ENCODE results near the gene KIF5C.

The KIF5C gene

DNA sequence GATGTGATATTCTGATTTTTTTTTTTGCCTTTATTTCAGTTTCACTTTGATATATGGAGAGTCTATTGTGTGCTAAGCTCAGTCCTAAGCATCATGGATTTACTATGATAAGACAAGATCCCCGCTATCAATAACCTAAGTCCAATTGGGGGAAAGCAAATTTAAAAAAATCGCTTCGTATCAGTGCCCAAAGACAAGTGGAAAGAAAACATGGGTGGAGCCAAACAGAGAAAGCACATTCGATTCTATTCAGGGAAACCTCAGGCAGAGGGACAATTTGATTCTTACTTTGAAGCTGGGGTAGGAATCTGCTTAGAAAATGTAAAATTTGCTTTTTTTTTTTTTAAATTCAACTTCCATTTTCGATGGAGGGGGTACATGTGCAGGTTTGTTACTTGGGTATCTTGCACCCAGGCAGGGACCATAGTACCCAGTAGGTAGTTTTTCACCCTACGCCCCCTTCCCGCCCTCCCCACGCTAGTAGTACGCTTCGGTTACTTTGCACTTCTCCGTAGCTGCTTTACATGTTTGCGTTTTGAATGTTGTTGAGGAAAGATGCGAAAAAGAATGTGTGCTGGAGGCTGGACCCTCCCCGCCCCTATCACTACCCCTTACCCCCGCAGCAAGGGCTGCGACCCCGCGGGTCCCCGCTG lies 12.4 kb downstream of the KIF5C start:
- DNase-seq (ENCODE audit: low read depth in 2 of 2), result no peak

DNA sequence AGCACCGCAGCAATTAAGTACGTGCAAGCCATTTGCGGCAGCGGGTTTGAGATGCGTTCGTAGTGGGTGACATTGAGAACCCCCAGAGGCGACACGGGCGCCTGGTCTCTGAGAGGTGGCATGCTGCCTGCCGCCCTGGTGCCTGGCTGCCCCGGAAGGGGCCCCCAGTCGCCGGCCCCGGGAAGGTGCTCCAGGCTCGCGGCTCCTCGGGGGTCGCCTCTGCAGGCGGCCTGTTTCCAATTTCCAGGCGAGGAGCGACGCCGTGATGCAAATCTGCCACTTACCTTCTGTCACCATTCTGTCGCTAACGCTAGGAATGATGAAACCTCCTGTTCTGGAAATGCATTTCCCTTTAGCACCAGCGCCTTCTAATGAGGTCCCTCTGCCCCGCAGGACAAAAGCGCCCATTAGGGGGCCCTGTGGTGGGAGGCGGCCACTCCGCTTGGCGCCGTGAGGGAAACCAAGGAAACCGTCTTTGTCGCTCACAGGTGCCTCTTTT lies 13.0 kb downstream of the KIF5C start:
- DNase-seq (ENCODE audit: low read depth in 2 of 2), result no peak

DNA sequence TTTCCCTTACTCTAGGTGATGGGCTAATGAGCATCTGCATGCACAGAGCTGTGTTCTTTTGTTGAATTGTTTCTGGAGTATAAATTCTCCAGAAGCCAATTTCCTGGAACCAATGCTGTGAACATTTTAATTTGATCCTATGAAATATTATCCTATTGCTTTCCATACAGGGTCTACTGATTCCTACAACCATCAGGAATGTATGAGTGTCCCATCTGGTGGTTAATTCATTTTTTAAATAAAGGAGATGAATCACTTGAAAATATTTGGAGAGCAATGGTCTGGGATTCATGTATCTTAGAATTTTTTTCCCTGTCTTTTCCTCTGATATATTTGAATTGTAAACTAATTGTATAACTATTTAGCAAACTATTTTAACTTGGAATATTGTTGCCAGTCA lies 14.0 kb downstream of the KIF5C start:
- no peak for DNase-seq (ENCODE audit: low read depth in 2 of 2)

DNA sequence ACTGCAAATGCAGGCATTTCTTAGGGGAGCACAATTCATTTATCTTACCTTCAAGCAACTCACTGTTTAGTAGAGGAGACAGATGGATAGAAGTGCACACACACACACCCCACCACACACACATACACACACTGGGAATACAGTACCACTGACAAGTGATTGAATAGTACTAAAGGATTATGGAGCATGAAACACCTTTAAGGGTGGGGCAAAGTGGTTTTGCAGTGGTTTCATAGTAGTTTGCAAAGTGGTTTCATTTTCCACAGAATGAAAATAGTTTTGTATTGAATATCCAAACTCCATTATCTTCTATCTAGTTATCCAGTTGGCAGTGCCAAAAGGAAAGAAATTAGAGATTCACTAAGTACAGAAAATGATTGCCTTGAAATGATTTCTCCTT lies 18.9 kb downstream of the KIF5C start:
- DNase-seq (ENCODE audit: low read depth in 2 of 2), result no peak

DNA sequence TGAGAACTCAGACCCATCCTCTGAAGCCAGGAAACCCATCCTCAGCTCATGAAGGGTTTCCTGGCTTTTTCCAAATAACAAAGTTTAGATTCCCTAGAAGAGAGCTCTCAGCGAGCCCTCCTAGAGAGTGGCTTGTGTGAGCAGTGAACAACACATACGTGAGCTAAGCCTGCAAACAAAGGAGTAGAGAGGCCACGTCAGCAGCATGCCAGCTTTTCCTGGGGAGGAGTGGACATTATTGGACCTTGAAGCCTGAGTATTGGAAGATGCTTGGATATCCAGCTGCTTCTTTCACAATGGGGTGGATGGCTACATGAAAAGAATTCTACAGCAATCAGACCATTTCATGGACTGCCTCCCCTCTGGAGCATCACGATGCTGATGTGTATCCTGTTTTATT lies 21.1 kb downstream of the KIF5C start:
- DNase-seq (ENCODE audit: low read depth in 2 of 2), result no peak

DNA sequence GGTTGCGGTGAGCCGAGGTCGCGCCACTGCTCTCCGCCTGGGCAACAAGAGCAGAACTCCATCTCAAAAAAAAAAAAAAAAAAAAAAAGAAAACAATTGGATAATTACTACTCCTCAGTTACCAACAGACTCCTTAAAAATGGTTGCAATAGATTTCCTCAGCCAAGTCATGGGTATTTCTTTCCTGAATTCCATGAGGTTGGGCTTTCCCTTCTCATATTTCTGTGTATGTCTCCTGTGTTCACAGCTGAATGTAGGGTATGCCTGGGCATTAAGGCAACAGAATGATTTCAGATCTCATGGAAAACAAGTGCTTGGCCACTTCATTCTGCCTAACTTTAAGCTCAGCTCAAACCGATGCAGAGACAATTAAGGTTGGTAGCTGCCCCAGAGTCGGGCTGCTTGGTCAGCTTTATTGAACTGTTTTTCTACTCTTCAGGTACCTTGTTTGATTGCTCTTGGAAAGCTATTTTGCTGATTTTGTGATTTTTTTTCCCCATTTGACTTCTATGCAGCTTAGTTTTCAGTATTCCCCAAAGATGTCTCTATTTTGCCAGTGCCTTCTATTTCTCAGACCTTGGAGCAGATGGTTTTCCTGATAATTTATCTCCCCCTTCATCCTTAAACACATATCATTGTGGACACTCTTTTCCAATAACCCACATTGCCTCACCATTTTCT lies 24.8 kb downstream of the KIF5C start:
- no peak for DNase-seq (ENCODE audit: low read depth in 2 of 2)

DNA sequence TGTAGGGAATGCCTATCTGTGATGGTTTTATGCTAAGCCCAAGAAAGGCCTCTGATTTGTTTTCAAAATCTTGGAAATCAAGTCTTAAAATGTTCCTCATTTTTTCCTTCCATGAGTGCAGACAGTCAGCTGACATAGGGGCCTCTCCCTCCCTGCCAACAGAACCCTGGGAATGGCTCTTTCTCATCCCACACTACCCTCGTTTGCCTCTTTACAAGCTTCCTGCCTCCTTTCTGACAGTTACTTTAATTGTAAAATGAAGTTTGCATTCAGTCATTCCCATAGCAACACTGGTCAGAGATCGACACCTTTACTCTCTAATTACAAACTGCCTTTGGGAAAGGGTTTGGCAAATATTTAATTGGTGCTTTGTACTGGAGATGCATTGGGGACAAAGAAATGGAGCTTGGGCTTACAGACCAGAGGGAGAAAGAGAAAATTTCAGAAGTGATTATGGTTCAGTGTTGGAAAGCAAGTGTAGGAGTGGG lies 25.4 kb downstream of the KIF5C start:
- DNase-seq (ENCODE audit: low read depth in 2 of 2), result no peak

DNA sequence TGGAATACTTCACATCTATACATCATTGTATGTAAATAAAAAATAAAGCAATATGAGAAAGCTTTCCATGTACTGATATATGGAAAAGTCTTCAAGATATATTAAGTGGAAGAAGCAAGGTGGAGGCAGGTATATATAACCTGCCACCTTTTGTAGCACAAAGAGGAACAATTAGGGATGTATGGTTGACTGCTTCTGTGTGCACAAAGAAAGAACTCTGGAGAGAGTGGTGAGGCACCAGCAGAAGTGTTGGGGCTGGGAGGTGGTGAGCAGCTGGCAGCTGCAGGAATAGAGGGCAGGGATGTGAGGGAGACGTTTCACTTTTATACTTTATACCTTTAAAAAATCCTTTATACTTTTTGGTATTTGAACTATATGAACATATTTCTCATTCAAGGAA lies 26.1 kb downstream of the KIF5C start:
- DNase-seq (ENCODE audit: low read depth in 2 of 2), result no peak

DNA sequence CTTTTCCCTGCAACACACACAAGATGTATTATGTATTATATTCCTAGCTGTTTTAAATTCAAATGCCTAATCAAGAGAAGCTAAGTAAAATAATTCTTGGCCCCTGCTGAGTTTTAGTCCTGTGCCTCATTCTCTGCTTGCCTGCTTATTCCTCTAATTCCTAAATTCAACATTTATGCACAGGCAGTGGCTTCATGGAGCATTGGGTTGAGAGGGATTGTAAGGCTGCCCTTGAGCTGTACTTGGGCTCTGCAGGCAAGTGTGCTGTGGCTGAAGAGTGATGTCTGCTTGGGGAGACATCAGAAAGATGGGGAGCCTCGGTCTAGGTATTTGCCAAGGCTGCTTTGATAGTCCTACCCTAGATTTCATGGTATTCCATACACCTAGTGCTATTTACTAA lies 27.8 kb downstream of the KIF5C start:
- no peak for DNase-seq (ENCODE audit: low read depth in 2 of 2)

DNA sequence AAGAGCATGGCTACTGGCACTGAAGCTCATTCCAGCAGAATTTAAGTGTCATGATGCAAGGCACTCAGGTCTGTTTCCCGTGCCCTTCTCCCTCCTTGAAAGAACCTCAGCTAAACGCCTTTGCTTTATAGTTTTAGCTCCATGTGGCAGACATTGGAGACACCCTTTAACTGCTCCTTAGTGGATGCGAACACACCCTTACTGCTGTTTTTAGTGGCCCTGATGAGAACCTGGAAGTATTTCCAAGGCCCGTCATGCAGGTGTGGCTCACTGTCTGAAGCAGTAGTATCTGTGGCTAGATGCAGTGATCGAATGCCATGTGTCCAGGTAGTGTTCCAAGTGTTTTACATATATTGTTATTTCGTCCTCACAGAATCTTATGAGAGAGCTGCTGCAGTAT lies 28.3 kb downstream of the KIF5C start:
- DNase-seq (ENCODE audit: low read depth in 2 of 2), result no peak

DNA sequence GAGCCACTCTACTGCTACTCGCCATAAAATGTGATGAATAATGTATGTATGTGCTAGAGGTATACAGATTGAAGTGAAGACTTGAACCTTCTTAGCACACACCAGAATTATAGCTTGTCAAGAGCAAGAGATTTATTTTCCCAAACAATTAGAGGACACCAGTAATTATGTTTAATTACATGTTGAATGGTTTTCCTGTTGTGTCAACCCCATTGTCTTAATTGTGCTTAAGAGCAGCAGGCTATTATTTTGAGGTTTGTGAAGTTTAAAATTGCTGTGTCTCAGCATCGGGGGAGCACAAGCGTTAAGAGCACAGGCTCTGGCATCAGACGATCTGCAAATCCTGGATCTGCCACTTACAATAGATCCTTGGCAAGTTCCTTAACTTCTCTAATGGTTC lies 29.0 kb downstream of the KIF5C start:
- DNase-seq (ENCODE audit: low read depth in 2 of 2), result no peak

DNA sequence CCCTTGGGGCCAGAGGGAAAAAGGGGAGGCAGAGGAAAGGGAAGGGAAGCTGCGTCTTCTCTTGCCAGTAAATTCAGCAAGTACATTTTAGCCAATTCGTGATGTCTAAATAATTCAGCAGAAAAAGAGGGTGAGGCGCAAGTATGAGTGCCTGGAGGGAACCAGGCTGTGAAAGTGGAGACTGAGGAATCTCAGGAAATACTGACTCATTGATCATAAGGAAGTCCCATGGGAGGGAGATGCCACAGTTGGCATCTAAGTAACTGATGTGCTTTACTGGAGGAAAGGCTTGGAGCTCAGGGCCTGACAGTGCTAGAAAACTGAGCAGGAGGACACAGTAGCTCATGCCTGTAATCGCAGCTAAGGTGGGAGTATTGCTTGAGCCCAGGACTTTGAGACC lies 31.1 kb downstream of the KIF5C start:
- DNase-seq (ENCODE audit: low read depth in 2 of 2), result no peak

DNA sequence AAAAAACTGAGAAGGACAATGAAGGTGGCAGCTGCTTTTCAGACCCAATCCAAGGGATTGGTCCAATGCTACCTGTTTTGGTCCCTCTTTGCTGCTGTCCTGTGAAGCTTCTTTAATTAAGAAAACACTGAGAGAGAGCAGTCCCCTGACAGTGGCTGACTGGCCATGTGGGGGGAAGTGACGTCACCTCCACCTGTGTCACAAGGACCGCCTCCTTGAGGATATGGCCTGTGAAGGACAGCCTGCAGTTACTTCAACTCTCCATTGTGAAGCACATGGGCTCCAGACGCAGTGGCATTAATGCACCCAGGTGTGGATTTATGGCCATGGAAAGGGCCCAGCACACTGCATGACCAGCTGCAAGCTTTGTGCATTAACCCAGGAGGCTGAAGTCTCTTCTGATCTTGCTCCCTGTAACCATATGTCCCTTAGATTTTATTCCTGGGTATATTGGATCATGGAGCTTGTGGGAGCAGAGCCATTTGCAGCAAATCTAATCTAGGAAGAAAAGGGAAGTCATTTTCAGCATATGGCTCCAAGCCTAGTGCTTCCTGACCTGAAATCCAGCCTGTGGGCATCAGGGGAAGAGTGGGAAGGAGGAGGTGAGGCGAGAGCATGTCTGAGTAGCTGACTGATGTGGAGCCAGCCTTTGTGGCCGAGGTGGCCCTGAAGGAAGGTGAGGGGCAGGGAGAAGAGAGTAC lies 32.2 kb downstream of the KIF5C start:
- no peak for DNase-seq (ENCODE audit: low read depth in 2 of 2)

DNA sequence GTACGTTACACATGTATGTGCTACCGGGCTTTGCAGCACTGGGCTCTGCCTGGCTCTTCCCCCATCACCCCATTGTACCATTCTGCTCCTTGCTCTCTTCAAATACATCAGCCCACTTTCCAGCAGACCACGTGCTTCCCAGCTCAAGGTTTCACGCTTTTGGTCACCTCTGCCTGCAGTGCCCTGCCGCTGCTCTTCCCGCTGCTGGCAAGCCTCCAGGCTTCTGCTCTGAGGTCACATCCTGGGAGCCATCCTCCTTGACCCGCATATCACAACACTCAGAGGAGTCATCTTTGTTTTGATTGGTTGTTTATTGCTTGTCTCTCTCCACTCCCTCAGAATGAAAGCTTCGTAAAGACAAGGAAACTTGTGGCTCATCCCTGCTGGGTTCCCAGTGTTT lies 34.1 kb downstream of the KIF5C start:
- DNase-seq (ENCODE audit: low read depth in 2 of 2), result no peak

DNA sequence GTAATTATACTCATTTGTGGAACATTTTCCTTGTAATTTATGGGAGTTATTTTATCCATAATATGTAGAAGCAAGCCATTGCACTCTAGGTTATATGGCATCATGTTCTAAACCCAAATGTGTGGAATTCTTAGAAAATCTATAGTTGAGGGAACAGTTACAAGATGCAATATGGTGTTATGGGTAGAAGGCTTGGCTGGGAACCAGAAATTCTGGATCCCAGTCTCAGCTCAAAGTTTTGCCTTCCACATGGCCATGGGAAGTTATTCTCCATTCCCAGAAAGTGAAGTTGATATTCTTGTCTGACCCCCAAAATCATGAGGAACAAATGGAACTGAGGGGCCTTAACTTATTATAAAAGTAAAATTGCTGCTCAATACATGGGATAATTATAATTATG lies 38.0 kb downstream of the KIF5C start:
- no peak for DNase-seq (ENCODE audit: low read depth in 2 of 2)

DNA sequence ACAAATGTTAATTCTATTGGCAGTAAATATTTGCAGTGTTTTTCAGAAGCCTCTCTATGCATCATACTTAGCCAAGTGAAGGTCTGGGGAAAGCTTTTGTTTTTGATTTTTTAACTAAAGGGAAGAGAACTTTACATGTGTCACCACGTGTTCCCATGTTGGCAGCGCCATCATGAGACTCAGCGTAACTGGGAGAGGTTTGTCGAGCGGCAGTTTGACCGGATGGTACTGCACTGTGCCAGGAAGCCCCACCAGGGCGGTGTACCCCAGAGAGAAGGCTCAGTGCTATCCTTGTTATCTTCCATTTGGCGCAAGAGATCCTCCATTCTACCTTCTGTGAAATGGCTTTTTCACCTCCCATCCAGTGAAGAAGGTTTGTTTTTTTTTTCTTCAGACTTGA lies 38.5 kb downstream of the KIF5C start:
- no peak for DNase-seq (ENCODE audit: low read depth in 2 of 2)

DNA sequence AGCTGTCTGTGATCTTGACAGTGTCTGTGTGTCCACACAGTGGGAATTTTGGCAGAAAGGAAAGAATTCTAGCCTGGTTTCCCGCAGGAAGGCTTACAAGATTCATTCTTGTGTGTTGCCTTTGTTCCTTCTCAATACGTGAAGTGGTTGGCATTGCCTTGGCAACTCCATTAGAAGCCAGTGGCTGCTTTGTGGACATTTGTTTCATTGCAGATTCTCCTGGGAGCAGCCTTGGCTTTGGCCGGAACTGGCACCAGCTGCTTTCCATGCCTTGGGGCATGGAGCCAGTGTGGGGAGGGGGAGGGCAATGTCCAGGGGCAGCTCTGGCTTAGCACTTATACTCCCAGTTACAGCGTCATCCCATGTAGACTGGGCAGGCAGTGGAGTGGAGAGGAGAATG lies 39.4 kb downstream of the KIF5C start:
- DNase-seq (ENCODE audit: low read depth in 2 of 2), result no peak

DNA sequence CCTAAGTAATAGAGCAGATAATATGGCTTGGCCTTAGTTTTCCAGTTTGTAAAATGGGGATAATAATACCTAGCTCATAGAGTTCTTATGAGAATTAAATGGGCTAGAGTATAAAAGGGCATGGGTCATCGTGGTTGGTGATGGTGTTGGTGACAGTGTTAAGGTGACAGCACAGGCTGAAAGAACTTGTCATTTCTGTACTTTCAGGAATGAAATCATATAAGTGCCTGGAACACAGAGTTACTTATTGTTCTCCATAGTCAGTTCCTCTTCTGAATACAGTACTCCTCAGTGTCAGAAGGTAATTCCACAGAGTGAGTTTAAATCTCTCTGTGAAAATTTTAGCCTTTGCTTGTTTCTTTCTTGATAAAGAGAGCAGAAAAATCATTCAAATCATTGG lies 42.4 kb downstream of the KIF5C start:
- no peak for DNase-seq (ENCODE audit: low read depth in 2 of 2)

DNA sequence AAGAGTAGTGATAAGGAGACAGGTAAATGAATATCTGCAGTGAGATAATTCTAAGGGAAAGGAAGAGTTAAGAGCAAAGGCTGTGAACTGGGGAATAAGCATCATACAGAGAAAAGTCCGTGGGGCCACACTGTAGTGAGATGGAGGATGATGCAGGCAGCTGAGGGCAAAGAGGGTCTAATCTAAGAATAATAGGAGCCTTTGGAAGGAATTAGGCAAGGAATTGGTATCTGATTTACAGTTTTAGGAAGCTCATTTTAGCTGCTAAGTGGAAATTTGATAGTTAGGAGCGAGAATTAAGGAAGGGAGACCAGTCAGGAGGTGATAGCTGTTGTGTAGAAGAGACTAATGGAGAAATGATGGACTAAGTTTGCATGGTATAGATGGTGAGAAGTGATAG lies 43.5 kb downstream of the KIF5C start:
- DNase-seq (ENCODE audit: low read depth in 2 of 2), result no peak

DNA sequence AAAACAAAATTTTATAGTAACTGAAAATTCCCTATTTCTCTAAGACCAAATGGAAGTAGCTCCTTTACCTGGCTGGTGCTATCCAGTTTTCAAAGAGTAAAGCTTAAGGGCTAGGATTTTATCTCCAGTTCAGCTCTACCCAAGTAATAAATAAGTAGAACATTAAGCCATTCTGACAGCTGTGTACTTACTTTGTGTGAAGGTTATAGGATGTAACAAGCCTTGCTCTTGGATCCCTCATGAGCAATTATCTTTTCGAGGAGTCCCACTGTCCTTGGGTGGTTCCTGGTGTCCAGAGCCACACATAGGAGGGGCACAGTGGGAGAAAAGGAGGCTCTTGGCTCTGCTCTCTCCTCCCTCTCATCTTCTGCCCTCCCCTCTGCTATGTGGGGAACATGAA lies 45.5 kb downstream of the KIF5C start:
- no peak for DNase-seq (ENCODE audit: low read depth in 2 of 2)

DNA sequence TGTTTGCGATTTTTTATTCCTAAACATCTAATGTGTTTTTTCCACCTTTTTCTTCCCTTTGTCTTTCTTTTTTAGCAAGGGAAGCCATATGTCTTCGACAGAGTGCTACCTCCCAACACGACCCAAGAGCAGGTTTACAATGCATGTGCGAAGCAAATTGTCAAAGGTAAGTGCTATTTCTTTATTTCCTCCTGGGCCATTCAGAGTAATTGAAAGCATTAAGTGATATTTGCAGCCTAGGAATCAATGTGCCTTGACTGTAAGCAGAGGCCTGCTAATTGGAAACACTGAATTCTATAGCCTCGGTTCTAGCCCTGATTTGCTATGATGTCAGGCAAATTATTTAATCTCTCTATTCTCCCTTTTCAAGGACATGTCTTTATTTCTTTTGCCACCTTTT lies 47.0 kb downstream of the KIF5C start:
- DNase-seq (ENCODE audit: low read depth in 2 of 2), result no peak

DNA sequence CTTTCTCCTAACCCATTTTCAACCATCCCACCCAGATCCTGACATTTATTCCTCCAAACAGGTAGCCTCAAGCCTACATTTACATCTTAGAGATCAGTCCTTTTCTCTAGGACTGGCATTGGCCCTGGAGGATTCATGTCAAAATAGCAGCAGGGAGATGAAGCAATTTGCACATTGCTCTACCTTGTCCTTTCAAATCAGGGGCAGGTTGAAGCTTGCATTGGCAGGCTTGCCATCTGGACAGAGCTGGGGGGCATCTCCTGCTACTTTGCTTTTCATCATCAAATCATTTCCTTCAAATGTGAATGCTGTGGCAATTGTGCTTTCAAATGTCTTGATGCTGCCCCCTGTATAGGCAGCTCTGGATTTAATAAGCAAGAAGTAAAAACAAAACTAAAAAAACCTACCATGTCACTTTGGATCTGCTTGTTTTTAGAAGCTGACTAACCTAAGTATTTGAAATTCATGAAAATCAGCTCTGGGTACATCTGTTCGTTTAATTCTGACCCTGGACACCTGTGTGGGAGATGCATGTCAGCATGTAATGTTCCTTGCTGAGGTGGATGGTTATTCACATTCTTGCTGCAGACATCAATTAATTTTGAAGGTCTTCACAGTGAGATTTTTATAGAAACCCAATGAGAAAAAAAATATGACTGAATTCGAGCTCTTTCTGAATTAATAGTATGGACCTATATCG lies 47.9 kb downstream of the KIF5C start:
- DNase-seq (ENCODE audit: low read depth in 2 of 2), result no peak

All from stimulated activated CD8-positive, alpha-beta memory T cell treated with anti-CD3 and anti-CD28 coated beads, Interleukin-15, amount 100 ng/mL, for 48 hours (primary cell).